HL-60 (cell line): ENCODE measurements around the gene SAA2.

Source experiments
- DNase-seq, 2 experiments: peaks; one replicate each; pipeline ENCODE4 v3.0.0-alpha.2; 2010 to 2020; ENCODE audit warnings: low read depth in 1 of 2, low spot score in 1 of 2
- H3K27ac ChIP-seq: fragments of 250-450 bp; sonication (Bioruptor Pico); replicated peaks from 2 replicates; pipeline ENCODE4 v1.5.1; 2020; ENCODE audit warnings: mild to moderate bottlenecking, moderate library complexity
- H3K27me3 ChIP-seq: fragments of 250-450 bp; sonication (Bioruptor Pico); 2 replicates; pipeline ENCODE4 v1.5.1; 2021; ENCODE audit warnings: mild to moderate bottlenecking, moderate library complexity; ENCODE audit not compliant: insufficient read depth, poor library complexity, severe bottlenecking
- H3K4me3 ChIP-seq: replicated peaks from 2 replicates; pipeline ENCODE4 v1.5.1; 2011; ENCODE audit warnings: mild to moderate bottlenecking, control low read depth, low read length; ENCODE audit not compliant: insufficient read depth
- CTCF ChIP-seq: IDR thresholded peaks from one replicate; pipeline ENCODE4 v1.5.1; 2011; ENCODE audit warnings: low read length, control low read depth, inconsistent platforms; ENCODE audit not compliant: insufficient read depth
- GABPA ChIP-seq: IDR thresholded peaks from 2 replicates; pipeline ENCODE4 v1.6.1; 2012; ENCODE audit warnings: low read depth
- POLR2AphosphoS5 ChIP-seq: IDR thresholded peaks from 2 replicates; pipeline ENCODE4 v1.6.1; 2012; ENCODE audit warnings: low read depth
- REST ChIP-seq: IDR thresholded peaks from 2 replicates; pipeline ENCODE4 v1.6.1; 2012; ENCODE audit warnings: low read depth; ENCODE audit not compliant: insufficient replicate concordance
- SPI1 ChIP-seq: IDR thresholded peaks from 2 replicates; pipeline ENCODE4 v1.6.1; 2012; ENCODE audit warnings: low read depth, mild to moderate bottlenecking, borderline replicate concordance

Gene SAA2

GRCh38 chr11:18239655-18240054 is 8.8 kb downstream of the SAA2 start:
- no peak overlapping the region for H3K4me3 ChIP-seq
- peaks cover 2% of the 10 kb centered on the region for H3K27me3 ChIP-seq
- no peak overlapping the region for H3K27ac ChIP-seq
- TF ChIP-seq CTCF (no peak), GABPA (no peak), POLR2AphosphoS5 (no peak), SPI1 (no peak), REST (no peak)
- no peak for DNase-seq

GRCh38 chr11:18236664-18237356 is 11.7 kb downstream of the SAA2 start, which contains the start of gene SAA4:
Gene SAA4, minus strand, starts transcription at chr11:18236802. Its CDS starts 876 bp downstream, at chr11:18235926.
- peaks cover 2% of the 10 kb centered on the region for H3K27me3 ChIP-seq
- no peak for TF ChIP-seq SPI1
- TF ChIP-seq CTCF = no peak
- H3K4me3 ChIP-seq = no peak within 1 kb of the TSS
- H3K27ac ChIP-seq = no peak within 1 kb of the TSS
- DNase-seq = no peak

- Histone ChIP-seq H3K4me3 (no peak overlapping the region), H3K27ac (no peak overlapping the region), H3K27me3 (peaks cover 2% of the 10 kb centered on the region)
- no peak for DNase-seq
- TF ChIP-seq GABPA (no peak), CTCF (no peak), REST (no peak), POLR2AphosphoS5 (no peak), SPI1 (no peak)
These were observed 12.8 kb downstream of the SAA2 start for GRCh38 chr11:18235394-18236334.
